NCI-H510A treated with DMSO at 0.1 percent for 48 hours (cell line): ENCODE results near the gene COPS9.

Experiments
- DNase-seq: peaks from one replicate; lab custom pipeline; 2025; lab: John Stamatoyannopoulos, UW

COPS9 gene

DNA sequence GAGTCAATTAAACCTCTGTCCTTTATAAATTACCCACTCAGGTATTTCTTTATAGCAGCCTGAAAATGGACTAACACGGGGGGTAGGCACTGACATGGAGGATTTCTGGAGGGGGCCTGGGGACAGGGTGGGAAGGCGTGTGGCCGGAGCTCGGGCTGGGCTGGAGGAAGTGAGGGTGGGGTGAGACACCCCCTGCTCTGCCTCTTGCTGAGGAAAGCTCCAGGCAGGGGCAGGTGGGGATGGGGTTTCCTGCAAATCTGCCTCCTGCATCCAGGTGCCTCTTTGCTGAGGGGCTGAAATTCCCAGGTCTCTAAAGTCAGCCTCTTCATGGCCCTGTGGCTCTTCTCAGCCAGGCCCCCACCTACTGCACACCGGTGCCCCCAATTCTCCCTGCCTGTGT, 30.1 kb upstream of the COPS9 start:
- DNase-seq, result no peak

DNA sequence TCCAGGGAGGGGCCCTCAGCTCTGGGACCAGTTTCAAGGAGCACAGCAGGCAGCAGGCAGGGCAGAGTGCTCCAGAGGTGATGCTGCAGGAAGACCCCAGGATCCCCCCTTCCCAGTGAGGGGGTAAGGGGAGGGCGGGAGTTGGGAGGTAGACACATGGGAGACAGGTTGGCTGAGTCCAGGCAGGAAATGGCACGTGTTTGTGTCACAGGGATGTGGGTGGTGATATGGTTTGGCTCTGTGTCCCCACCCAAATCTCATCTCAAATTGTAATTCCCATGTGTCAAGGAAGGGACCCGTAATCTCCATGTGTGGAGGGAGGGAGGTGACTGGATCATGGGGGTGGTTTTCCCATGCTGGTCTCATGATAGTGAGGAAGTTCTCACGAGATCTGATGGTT, 29.6 kb upstream of the COPS9 start:
- no peak for DNase-seq

DNA sequence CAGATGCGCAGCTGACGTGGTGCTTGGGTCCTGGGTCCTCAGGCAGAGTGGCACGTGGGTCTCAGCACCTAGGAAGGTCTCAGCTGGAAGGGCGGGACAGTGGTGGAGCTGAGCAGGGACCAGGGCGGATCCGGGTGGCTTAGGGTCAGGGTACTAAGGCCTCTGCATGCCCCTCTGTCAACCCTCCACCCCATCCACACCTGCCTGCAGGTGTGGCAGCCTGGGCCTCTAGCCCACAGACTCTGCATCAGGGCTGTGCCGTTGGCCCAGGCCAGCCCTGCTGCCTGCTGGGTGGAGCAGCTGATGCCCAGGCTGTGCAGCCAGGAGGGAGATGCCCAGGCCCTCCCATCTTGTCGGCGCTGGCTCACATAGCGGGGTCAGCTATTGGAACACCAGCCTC, 28.9 kb upstream of the COPS9 start:
- no peak for DNase-seq

DNA sequence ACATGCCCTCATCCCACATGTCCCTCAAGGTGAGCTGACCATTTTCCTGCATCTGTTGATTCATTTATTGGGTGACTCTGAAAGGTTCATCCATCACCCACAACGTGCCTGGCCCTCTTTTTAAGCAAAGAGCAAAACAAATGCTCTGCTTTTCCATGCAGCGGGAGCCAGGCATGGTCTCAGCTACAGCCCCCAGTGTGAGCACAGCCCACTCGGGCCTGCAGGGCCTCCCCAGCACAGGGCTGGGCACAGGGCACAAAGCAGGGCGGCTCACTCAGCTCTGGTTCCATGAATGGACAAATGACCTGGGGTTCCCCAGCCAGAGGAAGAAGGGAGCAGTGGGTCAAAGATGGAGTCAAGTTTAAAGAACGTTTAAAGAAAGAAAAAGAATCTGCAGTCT, 28.5 kb upstream of the COPS9 start:
- no peak for DNase-seq

DNA sequence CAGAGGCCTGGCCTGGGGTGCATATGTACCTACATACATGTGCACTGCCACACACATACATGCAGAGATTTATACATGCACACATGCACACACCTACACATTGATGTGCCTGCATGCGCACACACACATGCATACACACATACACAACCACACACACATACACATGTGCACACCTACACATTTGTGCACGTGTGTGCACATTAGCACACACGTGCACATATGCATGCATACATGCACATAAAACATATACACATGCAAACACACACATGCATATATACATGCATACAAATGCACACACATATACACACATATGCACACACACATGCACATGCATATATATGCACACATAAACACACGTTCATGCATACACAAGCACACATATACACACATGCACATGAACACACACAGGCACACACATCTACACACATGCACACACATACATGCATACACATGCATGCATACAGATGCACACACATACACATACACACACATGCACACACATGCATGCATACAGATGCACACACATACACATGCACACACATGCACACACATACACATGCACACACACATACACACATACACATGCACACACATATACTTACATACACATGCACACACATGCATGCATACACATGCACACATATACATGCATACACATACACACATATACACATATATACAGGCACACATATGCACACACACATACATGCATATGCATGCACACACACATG, 27.9 kb upstream of the COPS9 start:
- no peak for DNase-seq

DNA sequence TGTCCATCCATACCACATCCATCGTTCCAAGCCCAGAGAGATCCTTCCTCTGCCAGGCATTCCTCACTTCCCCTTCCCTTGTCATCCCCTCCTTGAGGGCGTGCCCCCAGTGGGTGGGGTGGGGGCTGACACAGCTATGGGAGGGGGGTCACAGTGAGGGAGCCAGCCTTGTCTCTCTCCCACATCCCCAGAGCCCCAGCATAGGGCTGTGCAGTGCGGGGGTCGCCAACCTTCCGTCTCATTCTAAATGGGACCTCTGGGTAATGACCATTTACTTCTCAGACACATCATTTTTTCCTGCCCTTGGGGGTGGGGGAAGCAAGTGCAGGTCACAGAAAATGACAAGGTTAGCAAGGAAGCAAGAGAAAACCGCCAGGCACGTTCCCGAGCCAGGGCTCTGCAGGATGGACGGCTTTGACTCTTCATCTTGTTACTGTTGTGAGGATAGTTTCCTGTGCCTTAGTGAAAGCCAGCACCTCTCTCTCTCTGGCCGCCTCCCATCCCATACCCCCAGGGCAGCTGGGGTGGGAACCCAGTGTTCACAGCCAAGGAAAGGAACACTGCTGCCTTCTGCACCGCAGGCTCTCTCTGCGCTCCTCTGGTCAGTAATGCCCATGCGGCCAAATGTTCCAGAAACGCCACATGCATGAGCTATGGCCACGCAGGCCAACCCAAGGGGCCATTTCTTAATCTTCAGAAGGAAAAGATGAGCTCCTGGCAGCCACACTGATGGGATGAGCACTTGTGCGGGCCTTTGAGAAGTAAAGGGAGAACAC, 27.0 kb upstream of the COPS9 start:
- DNase-seq, result no peak

DNA sequence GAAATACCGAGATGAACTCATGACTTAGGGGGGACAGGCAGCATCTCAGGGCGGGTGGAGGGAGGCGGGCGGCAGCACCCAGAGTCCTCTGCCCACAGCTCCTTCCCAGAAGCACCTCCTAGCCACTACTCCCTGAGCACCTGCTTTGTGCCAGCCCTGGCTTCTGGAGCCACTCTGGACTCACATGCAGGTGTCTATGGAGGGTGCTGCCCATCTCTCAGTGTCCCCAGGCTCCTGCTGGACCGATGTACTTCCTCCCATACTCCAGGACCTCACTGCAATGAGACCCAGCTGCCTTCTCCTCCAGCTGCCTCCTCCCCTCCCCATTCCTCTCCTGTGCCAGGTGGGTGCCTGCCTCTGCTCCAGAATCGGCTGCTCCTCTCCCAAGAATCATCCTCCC, 26.4 kb upstream of the COPS9 start:
- no peak for DNase-seq

DNA sequence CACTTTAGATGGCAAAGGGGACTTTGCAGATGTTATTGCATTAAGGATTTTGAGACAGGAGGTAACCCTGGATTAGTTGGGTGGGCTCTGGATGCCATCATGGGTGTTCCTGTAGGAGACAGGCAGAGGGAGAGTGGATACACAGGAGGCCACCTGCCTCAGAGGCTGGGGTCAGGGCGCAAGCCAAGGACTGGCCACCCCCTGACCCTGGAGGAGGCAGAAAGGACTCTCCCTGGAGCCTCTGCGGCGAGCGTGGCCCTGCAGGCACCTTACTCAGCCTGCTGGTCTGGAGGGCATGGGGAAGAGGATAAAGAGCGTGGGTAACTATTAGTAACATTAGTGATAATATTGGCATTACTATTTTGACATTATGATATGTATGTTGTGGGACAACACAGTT, 25.9 kb upstream of the COPS9 start:
- DNase-seq, result no peak

DNA sequence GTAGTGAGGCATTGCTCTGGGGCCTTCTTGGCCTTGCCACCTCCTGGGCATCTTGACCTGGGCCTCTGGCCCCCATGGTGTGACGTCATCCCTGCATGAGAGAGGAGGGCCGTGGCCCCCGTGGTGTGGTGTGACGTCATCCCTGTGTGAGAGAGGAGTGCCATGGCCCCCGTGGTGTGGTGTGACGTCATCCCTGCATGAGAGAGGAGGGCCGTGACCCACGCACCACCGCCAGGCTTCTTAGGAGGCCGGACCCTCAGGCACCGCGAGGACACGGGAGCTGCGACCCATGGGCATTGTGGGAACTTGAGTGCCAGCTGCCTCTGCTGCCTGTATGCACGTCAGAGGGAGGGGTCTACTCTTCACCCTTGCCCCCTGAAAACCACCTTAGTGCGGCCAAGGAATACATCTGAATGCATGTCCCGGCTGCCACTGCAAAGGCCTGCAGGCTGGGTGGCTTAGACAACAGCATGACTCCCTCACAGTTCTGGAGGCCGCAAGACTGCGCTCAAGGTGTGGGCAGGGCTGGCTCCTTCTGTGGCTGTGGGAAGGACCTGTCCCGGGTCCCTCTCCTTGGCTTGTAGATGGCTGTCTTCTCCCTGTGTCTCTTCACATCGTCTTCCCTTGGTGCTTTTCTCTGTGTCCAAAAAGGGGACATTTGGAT, 25.1 kb upstream of the COPS9 start:
- no peak for DNase-seq

DNA sequence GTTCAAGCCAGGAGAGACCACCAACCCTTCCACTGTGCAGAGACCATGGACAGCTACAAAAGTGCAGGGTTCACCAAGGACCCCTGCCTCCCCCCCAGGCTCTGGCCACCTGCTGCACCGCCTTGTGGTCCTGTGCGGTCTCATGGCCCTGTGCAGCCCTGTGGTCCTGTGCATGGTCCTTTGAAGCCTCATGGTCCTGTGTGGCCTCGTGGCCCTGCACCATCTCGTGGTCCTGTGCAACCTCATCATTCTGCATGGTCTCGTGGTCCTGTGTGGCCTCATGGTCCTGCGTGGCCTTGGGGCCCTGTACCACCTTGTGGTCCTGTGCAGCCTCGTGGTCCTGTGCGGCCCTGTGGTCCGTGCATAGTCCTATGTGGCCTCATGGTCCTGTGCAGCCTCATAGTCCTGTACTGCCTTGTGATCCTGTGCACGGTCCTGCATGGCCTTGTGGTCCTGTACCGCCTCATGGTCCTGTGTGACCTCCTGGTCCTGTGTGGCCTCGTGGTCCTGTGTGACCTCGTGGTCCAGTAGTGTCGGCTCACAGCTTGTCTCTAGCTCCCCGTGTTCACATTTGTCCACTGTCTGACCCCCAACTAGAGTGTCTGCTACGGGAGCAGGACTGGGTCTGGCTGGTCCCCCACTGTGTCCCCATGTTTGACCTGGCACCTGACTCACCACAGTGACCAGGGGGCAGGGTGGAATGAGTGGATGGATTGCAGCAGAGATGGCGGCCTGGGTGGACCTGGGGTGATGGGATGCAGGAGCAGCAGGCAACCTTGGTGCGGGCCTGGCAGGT, 24.4 kb upstream of the COPS9 start:
- no peak for DNase-seq

DNA sequence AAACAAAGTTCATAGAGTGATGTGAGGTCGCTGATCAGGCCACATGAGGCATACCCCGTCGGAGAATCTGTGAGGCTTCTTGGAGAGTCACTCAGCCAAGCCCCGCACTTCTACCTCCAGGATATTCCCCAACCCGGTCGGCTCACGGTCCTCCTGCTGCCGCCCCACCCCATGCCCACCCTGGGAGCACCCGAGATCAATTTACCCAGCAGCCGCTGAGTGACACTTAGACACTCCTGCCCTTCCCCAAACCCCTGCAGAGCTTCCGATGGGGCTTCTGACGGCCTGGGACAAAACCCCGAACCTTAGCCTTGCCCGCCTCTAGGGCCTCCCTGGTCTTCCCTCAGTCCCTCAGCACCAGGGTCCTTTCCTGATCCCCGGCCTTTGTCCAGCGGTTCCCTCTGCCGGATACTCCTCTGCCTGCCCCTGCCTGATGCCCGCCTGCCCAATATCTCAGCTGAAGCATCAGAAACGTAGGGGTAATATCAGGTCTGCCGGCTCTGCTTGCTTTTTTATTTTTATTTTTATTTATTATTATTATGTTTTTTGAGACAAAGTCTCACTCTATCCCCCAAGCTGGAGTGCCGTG, 23.2 kb upstream of the COPS9 start:
- DNase-seq, result no peak

DNA sequence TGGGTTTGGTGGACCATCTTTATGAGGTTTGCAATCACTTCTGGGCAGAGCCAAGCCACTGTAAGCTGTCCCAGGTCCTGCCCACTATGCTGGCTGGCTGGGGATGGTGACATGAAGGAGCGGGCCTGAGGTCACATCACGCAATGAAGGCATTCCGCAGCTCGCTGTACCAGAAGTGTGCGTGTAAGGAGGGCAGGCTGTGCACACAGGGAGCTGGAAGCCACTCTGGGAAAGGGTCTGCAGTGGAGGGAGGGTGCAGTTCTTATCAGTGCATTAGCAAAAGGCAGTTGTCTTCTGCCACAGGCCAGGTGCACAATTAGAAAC, 21.0 kb upstream of the COPS9 start:
- DNase-seq, result no peak

DNA sequence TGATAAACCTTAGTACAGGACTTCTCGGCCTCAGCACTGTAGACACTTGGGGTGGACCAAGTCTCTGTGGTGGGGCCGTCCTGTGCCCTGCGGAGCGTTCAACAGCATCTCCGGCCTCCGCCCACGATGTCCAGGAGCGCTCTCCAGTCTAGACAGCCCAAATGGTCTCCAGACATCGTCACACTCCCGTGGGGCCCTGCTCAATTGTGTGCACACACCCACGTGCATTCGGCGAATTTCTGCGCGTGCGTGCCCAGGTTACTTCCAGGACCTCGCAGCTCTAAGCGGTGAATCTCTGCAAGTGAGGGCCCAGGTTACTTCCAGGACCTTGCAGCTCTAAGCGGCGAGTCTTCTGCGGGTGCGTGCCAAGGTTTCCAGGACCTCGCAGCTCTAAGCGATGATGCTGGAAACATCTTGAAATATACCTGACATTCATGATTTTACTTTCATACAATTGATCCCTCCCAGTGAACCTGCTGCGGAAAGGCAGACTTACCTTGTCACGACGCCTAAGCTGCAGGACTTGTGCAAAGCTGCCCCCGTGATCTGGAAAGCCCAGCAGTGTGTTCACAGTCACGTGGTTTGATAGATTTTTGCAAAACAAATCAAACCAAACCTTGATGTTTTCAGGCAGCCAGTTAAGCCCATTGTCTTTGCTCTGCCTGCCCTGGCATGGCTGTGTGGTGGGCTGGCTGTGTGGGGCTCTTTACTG, 20.5 kb upstream of the COPS9 start:
- DNase-seq, result no peak

DNA sequence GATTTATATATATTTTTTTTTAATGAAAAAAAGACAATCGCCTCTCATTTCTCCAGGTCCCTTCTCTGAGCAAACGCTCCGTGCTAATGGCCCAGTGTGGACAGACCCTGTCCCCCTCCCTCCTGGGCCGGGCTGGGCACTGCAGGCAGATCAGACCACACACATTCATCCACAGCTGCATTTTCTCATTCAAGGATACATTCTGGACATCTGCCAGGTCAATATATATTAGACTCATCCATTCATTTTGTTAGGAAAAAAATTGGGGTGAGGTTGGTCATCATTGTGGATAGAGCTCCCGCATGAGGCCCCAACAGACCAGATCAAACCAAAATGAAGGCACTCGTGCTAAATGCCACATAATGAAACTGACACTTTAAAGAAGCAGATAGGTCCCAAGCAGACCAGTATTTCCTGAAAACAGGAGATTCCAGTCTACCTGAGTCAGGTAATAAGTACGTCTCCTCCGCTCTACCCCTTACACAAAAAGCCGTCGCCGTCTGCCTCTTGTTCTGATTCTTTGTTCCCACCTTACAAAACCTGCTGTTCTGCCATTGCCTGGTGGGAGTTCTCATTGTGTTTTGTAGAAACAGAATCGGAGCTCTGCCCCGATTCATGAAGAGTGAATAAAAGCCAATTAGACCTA, 19.8 kb upstream of the COPS9 start:
- DNase-seq, result no peak

DNA sequence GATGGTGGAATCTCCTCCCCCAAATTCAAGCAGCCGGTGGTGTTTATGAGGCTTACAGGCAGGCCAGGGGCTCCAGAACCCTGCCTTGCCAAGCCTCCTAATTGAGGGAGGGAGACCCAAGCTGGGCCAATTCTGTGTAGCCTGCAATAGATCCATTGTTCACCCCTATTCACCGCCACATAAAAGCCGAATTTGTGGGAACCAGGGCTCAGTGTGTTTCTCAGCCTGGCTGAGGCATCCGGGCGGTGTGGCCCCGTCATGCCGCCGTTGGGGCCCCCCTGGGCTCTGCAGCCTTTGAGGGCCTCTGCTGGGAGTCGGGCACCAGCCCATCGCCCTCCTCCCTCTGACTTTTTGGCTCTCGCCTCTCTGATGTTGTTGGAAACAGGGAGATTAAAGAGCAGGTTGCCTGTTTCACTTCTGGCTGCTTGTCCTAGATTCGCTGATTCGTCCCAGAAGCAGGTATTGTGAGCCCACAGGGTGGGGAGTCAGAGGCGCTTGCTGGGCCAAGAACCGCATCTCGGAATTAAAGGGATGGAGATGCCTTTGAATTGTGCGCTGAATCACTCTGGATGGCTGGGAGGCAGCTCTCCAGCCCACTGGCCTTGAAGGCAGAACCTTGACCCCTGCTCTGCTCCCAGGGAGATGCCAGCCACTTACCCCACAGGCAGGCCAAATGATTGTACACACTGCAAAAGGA, 19.1 kb upstream of the COPS9 start:
- DNase-seq, result no peak

DNA sequence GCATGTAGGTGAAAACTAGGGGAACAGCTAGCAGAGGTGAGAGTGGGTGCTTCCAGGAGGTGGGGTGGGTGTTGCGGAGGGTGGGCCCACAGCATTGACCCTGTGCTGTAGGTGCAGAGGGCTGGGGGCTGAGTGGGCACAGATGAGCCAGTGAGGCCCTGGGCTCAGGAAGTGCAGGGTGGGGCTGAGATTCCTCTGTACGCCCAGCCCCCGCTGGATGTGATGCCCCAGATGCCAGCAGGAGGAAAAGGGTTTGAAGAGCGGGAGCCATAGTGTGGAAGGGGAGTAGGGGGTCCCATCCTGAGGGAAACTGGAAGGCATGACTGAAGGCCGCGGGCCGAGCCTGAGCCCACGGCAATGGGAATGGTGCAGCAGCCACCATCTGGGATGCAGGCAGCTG, 18.5 kb upstream of the COPS9 start:
- no peak for DNase-seq

DNA sequence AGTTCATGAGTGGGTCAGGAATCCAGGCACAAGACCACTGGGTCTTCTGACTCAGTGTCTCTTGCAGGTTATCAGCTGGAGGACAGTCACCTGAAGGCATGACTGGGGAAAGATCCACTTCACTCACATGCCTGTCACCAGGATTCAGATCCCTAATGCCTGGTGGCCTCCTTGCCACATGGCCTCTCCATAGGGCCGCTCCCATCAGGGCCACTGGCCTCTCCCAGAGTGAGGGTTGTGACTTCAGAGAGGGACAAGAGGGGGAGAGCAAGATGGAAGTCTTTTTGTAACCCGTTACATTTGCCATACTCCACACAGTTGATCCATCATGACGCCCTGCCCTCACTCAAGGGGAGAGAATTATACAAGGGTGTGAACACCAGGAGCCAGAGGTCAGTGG, 17.3 kb upstream of the COPS9 start:
- DNase-seq, result no peak

DNA sequence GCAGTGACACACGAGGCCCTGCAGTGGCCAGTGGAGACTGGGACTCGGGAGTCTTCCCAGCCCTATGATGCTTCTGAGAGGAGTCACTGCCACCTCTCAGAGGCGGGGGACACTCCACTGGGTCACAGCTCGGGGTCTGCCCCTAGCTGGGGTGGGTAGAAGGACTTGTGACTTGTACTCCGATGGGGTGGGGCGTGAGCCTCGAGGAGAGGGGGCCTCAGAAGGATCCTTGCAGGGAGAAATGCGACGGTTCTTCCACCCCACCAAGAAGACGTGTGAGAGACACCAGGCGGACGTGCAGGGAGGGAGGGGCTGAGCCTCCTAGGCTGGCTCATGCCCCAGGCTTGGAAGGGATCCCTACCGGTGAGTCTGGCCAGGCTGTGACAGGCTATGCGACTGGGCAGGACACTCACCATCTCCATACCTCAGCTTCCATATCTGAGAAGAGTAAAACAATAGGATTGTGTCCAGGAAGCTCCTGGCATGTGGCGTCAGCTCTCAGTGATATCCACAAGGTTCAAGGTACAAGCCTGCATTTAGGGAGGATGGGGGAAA, 15.4 kb upstream of the COPS9 start:
- DNase-seq, result no peak

DNA sequence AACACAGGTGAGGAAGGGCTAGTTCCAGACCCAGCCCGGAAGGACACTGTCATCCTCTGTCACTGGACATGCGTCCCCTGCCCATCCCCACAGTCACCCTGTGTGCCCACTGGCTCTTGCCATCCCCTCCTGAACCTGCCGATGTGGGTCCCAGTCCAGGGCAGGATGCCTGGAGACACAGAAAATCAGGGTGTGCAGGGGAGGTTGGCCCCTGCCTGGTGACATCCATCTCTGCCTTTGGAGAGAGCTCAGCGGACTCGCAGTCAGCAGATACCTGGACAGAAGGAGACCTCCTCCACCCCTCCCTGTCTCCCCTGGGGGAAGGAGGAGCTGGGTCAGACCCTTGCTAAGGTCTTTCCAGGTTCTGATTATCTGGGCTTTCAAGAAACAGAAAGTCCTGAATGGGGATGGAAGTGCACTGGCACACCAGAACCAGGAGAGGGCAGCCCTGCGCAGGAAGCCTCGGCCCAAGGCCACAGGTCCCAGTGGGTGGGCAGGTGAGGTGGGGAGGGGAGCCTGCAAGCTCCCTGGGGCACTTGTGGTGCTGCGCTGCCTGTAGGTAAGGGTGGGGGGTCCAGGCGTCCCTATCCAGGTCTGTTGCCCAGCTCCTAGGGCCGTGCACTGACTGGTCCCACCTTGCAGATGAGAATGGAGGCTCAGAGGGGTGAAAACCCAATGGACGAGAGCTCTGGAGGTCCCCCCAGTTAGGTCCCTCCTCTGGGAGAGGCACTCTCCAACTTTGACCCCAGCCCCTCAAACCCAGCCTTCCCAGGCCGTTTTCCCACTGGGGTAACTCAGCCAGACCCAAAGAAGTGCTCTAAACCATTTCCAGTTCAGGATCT, 14.1 kb upstream of the COPS9 start:
- DNase-seq, result no peak
